ENCODE results near the gene MAGEF1. TPM values are rescaled to one million over a fixed set of nuclear protein-coding genes. Genes with fewer than 3 reads are reported as not detected.

MAGEF1 gene
- total and polyA plus RNA-seq, 9 of the 15 experiments (the other 6 are each of a cell fraction or from before 2014, with no cell fraction given) = 1.5 to 39.1 (median 19.8) TPM

GRCh38 chr3:184711493-184712247 is at the start of gene MAGEF1 (continued):
- TF ChIP-seq, protein P1, sequence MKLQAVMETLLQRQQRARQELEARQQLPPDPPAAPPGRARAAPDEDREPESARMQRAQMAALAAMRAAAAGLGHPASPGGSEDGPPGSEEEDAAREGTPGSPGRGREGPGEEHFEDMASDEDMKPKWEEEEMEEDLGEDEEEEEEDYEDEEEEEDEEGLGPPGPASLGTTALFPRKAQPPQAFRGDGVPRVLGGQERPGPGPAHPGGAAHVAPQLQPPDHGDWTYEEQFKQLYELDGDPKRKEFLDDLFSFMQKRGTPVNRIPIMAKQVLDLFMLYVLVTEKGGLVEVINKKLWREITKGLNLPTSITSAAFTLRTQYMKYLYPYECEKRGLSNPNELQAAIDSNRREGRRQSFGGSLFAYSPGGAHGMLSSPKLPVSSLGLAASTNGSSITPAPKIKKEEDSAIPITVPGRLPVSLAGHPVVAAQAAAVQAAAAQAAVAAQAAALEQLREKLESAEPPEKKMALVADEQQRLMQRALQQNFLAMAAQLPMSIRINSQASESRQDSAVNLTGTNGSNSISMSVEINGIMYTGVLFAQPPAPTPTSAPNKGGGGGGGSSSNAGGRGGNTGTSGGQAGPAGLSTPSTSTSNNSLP (IDR thresholded peaks at IDR 0.05; ENCODE audit: borderline replicate concordance, low read depth, low read length) = no peak
- TF ChIP-seq CEBPZ (IDR thresholded peaks at IDR 0.05; ENCODE audit: borderline replicate concordance, low read depth, low read length) = no peak
- no peak for TF ChIP-seq IRF2 (CRISPR knock-in tag; IDR thresholded peaks at IDR 0.05)
- TF ChIP-seq BRF1 (IDR thresholded peaks at IDR 0.05; ENCODE audit: borderline replicate concordance, extremely low read depth, insufficient read length) = no peak
- no peak for TF ChIP-seq ZNF212 (CRISPR knock-in tag; IDR thresholded peaks at IDR 0.05)
- TF ChIP-seq KLF10 (CRISPR knock-in tag; IDR thresholded peaks at IDR 0.05) = no peak
- TF ChIP-seq ZEB2 (IDR thresholded peaks at IDR 0.05) = peak; percentile 52; the same call in 1 of the 2 replicates
- no peak for TF ChIP-seq HES1 (IDR thresholded peaks at IDR 0.05; ENCODE audit: low read depth)
- no peak for TF ChIP-seq RBM15 (IDR thresholded peaks at IDR 0.05; ENCODE audit: insufficient read depth, low read length)
- TF ChIP-seq, protein P2, sequence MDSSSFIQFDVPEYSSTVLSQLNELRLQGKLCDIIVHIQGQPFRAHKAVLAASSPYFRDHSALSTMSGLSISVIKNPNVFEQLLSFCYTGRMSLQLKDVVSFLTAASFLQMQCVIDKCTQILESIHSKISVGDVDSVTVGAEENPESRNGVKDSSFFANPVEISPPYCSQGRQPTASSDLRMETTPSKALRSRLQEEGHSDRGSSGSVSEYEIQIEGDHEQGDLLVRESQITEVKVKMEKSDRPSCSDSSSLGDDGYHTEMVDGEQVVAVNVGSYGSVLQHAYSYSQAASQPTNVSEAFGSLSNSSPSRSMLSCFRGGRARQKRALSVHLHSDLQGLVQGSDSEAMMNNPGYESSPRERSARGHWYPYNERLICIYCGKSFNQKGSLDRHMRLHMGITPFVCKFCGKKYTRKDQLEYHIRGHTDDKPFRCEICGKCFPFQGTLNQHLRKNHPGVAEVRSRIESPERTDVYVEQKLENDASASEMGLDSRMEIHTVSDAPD (CRISPR knock-in tag; IDR thresholded peaks at IDR 0.05) = no peak
- TF ChIP-seq DLX4 (CRISPR knock-in tag; IDR thresholded peaks at IDR 0.05) = no peak
- no peak for TF ChIP-seq RCOR1 (IDR thresholded peaks at IDR 0.05; ENCODE audit: borderline replicate concordance in 1 of 2, low read depth in 2 of 2, low read length in 2 of 2)
- no peak for TF ChIP-seq POLR3A (IDR thresholded peaks at IDR 0.05; ENCODE audit: borderline replicate concordance, extremely low read depth, insufficient read depth, insufficient read length)
- TF ChIP-seq, protein P3, sequence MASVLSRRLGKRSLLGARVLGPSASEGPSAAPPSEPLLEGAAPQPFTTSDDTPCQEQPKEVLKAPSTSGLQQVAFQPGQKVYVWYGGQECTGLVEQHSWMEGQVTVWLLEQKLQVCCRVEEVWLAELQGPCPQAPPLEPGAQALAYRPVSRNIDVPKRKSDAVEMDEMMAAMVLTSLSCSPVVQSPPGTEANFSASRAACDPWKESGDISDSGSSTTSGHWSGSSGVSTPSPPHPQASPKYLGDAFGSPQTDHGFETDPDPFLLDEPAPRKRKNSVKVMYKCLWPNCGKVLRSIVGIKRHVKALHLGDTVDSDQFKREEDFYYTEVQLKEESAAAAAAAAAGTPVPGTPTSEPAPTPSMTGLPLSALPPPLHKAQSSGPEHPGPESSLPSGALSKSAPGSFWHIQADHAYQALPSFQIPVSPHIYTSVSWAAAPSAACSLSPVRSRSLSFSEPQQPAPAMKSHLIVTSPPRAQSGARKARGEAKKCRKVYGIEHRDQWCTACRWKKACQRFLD (CRISPR knock-in tag; IDR thresholded peaks at IDR 0.05) = no peak
- no peak for TF ChIP-seq ZNF408 (CRISPR knock-in tag; IDR thresholded peaks at IDR 0.05; ENCODE audit: low read depth)
- TF ChIP-seq NR2F6 (CRISPR knock-in tag; IDR thresholded peaks at IDR 0.05) = no peak
